ENCODE measurements around the gene CNTD1. TPM values are rescaled to one million over a fixed set of nuclear protein-coding genes. Genes with fewer than 3 reads are reported as not detected.

CNTD1 gene
- total RNA-seq, 2 experiments from 2014 or later = 0.06 TPM; not detected in 1

DNA sequence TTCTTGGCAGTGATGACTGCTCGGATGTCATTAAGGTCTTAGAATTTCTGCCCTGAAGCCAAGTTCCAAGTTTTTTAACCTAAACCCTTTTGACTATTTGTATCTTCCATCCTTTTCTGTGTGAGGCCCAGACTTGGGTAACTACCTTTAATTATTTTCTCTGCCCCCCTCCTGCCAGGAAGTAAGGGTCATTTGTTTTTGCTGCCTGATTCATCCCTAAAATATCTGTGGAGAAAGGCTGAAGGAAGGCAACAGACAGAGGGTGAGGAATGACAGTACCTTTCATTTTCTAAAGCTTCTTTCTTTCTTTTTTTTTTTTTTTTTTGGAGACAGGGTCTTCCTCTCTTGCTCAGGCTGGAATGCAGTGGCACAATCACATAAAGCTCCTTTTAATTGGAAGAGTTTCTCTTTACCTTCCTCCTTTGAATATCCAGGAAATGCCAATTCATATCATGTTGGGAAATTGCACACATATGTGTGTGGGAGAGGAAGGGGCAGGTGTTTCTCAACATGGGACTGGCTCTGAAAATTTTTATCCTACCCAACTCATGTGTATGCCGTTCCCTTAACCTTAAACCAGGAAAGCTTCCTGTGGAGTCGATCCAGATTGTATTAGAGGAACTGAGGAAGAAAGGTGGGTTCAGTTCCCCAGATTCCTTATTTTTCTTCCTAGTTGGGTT, 24.5 kb upstream of the CNTD1 start:
- TF ChIP-seq EZH2phosphoT487 (IDR thresholded peaks at IDR 0.05; ENCODE audit: borderline replicate concordance, low read depth, low read length) = no peak
- TF ChIP-seq, protein P1, sequence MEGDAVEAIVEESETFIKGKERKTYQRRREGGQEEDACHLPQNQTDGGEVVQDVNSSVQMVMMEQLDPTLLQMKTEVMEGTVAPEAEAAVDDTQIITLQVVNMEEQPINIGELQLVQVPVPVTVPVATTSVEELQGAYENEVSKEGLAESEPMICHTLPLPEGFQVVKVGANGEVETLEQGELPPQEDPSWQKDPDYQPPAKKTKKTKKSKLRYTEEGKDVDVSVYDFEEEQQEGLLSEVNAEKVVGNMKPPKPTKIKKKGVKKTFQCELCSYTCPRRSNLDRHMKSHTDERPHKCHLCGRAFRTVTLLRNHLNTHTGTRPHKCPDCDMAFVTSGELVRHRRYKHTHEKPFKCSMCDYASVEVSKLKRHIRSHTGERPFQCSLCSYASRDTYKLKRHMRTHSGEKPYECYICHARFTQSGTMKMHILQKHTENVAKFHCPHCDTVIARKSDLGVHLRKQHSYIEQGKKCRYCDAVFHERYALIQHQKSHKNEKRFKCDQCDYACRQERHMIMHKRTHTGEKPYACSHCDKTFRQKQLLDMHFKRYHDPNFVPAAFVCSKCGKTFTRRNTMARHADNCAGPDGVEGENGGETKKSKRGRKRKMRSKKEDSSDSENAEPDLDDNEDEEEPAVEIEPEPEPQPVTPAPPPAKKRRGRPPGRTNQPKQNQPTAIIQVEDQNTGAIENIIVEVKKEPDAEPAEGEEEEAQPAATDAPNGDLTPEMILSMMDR (conservative IDR thresholded peaks at IDR 0.05; ENCODE audit: low read length) = no peak
- H3K4me3 ChIP-seq (ENCODE audit: low read depth, low read length, poor library complexity, severe bottlenecking) = peak overlapping the region; percentile 88
- H3K9me2 ChIP-seq (ENCODE audit: insufficient read depth, low read length) = no peaks in the 10 kb centered on the region
- peaks cover 38% of the 10 kb centered on the region for H3K36me3 ChIP-seq (ENCODE audit: insufficient read depth, low read length)
- CTCF ChIA-PET (ENCODE audit: unreplicated experiment) = interaction anchor here (0.5 kb wide), 1 partner anchor 32 kb away, joined by 3 read pairs; no protein-coding TSS in a partner anchor
- H3K9me3 ChIP-seq (ENCODE audit: low read length) = no peaks in the 10 kb centered on the region
- intact Hi-C loops (cut with micrococcal nuclease; ENCODE audit: unreplicated experiment) = no loop called here
- peak overlapping the region; percentile 88 for H3K4me2 ChIP-seq (ENCODE audit: low read length)
- POLR2A ChIA-PET = interaction anchor here (0.6 to 1.3 kb wide), 7 partner anchors 12 to 190 kb away, joined by 3 to 6 read pairs (median 3); partner anchors contain the start of gene RETREG3
- H4K20me1 ChIP-seq (ENCODE audit: insufficient read depth, low read length) = no peaks in the 10 kb centered on the region
- TSS peak; percentile 84 for BruUV-seq (replicated peaks)
- peak overlapping the region; percentile 42 for H3K27ac ChIP-seq (ENCODE audit: low read depth, low read length, poor library complexity, severe bottlenecking)
- H2AFZ ChIP-seq (ENCODE audit: low read length) = peak overlapping the region; percentile 61; the same call in 1 of the 2 replicates
- DNase-seq (ENCODE audit: low spot score) = no peak
- peaks cover 7% of the 10 kb centered on the region for H3K4me1 ChIP-seq (ENCODE audit: insufficient read depth, low read length, poor library complexity, severe bottlenecking)
- H3K79me2 ChIP-seq (ENCODE audit: insufficient read depth, low read depth, low read length) = peaks cover 12% of the 10 kb centered on the region; the same call in 1 of the 2 replicates

DNA sequence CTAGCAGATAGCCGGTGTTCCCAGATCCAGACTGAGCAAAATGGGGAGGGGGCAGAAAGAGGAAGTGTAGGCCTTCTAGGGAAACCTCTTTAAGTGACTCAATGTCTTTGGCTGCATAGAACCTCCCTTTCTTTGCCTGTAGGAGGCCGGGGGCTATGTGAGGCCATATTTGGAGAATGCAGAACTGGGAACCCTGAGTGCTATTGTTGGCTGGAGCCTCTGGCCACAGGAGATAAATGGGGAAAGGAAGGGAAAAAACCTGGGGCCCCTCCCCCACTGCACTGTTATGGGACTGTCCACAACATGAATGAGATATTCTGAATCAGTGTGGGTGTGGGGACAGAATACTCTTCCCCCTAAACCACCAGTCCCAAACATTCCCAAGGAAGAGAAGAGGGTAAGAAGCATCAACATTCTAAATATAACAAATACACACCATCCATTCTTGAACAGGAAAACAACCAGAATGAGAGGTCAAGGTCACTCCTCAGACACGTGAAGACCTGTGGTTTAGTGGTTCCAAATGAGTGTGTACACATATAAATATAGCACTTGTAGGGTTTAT, 23.0 kb upstream of the CNTD1 start:
- CTCF ChIA-PET (ENCODE audit: unreplicated experiment) = no interaction called here
- no TSS peak for BruUV-seq (replicated peaks)
- H2AFZ ChIP-seq (ENCODE audit: low read length) = no peak overlapping the region
- no peaks in the 10 kb centered on the region for H4K20me1 ChIP-seq (ENCODE audit: insufficient read depth, low read length)
- H3K4me3 ChIP-seq (ENCODE audit: low read depth, low read length, poor library complexity, severe bottlenecking) = no peak overlapping the region
- no peak for DNase-seq (ENCODE audit: low spot score)
- H3K4me2 ChIP-seq (ENCODE audit: low read length) = no peak overlapping the region
- no peak overlapping the region for H3K27ac ChIP-seq (ENCODE audit: low read depth, low read length, poor library complexity, severe bottlenecking)
- H3K4me1 ChIP-seq (ENCODE audit: insufficient read depth, low read length, poor library complexity, severe bottlenecking) = peaks cover 7% of the 10 kb centered on the region
- no peak for TF ChIP-seq EZH2phosphoT487 (IDR thresholded peaks at IDR 0.05; ENCODE audit: borderline replicate concordance, low read depth, low read length)
- TF ChIP-seq, protein P1 (conservative IDR thresholded peaks at IDR 0.05; ENCODE audit: low read length) = no peak
- H3K9me3 ChIP-seq (ENCODE audit: low read length) = no peaks in the 10 kb centered on the region
- H3K9me2 ChIP-seq (ENCODE audit: insufficient read depth, low read length) = no peaks in the 10 kb centered on the region
- peaks cover 12% of the 10 kb centered on the region; the same call in 1 of the 2 replicates for H3K79me2 ChIP-seq (ENCODE audit: insufficient read depth, low read depth, low read length)
- peaks cover 43% of the 10 kb centered on the region for H3K36me3 ChIP-seq (ENCODE audit: insufficient read depth, low read length)
- intact Hi-C loops (cut with micrococcal nuclease; ENCODE audit: unreplicated experiment) = no loop called here
- POLR2A ChIA-PET = no interaction called here

DNA sequence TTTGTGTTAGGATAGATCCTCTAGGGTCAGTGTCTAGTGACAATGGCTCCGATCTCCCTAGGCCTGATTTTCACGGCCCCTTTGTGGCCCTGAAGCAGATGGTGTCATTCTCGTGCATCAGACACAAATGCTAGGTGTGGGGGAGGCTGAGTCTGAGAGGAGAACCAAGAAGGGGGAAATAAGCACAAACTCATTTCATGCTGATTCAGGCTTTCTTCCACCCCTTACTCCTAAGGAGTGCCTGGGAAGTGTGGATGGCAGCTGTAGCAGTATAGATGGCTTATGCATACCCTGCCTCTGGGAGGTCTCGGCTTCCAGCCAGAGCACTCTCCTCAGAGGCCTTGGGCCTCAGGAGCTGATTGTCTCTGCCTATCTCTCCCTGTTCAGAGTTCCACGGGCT, 20.1 kb upstream of the CNTD1 start:
- no peak for TF ChIP-seq EZH2phosphoT487 (IDR thresholded peaks at IDR 0.05; ENCODE audit: borderline replicate concordance, low read depth, low read length)
- TF ChIP-seq, protein P1 (conservative IDR thresholded peaks at IDR 0.05; ENCODE audit: low read length) = no peak
- POLR2A ChIA-PET = interaction anchor here (0.6 kb wide), 1 partner anchor 24 kb away, joined by 3 read pairs; no protein-coding TSS in a partner anchor
- no peaks in the 10 kb centered on the region for H4K20me1 ChIP-seq (ENCODE audit: insufficient read depth, low read length)
- no peak overlapping the region for H3K27ac ChIP-seq (ENCODE audit: low read depth, low read length, poor library complexity, severe bottlenecking)
- H3K4me1 ChIP-seq (ENCODE audit: insufficient read depth, low read length, poor library complexity, severe bottlenecking) = peaks cover 7% of the 10 kb centered on the region
- H2AFZ ChIP-seq (ENCODE audit: low read length) = no peak overlapping the region
- no peaks in the 10 kb centered on the region for H3K9me2 ChIP-seq (ENCODE audit: insufficient read depth, low read length)
- no TSS peak for BruUV-seq (replicated peaks)
- no peak overlapping the region for H3K4me3 ChIP-seq (ENCODE audit: low read depth, low read length, poor library complexity, severe bottlenecking)
- CTCF ChIA-PET (ENCODE audit: unreplicated experiment) = no interaction called here
- DNase-seq (ENCODE audit: low spot score) = no peak
- intact Hi-C loops (cut with micrococcal nuclease; ENCODE audit: unreplicated experiment) = no loop called here
- peaks cover 43% of the 10 kb centered on the region for H3K36me3 ChIP-seq (ENCODE audit: insufficient read depth, low read length)
- no peak overlapping the region for H3K4me2 ChIP-seq (ENCODE audit: low read length)
- peaks cover 10% of the 10 kb centered on the region; the same call in 1 of the 2 replicates for H3K79me2 ChIP-seq (ENCODE audit: insufficient read depth, low read depth, low read length)
- H3K9me3 ChIP-seq (ENCODE audit: low read length) = no peaks in the 10 kb centered on the region

All from OCI-LY7 (cell line).